OCI-LY7 (cell line): ENCODE results near the gene RUFY3. TPM values are rescaled to one million over a fixed set of nuclear protein-coding genes. Genes with fewer than 3 reads are reported as not detected.

Experiments
- BruUV-seq: library from RNA; stranded (reverse); fragments of 400-500 nt; replicated peaks from 2 replicates; lab custom pipeline; 2021; lab: Mats Ljungman, UMichigan
- CTCF ChIA-PET: fragments of 300-600 bp; sonication (Branson Sonifier 250); formaldehyde crosslinking; loops from one replicate; lab custom pipeline; 2022; ENCODE audit warnings: antibody characterized with exemption; ENCODE audit not compliant: unreplicated experiment; lab: Charles Lee
- POLR2A ChIA-PET: fragments of 300-600 bp; sonication (Branson Sonifier 250); formaldehyde crosslinking; loops from one replicate; lab custom pipeline; 2022; ENCODE audit warnings: antibody characterized with exemption; lab: Charles Lee
- DNase-seq: peaks from one replicate; pipeline ENCODE4 v3.0.0-alpha.2; 2015; ENCODE audit warnings: low spot score
- H2AFZ ChIP-seq: fragments of 200-600 bp; sonication (generic), shearing (Covaris generic); 2 replicates; pipeline ENCODE4 v1.6.1; 2014; ENCODE audit warnings: mild to moderate bottlenecking, antibody characterized with exemption, low read length, moderate library complexity
- H3K27ac ChIP-seq: fragments of 200-600 bp; sonication (generic); 2 replicates; pipeline ENCODE4 v1.5.1; 2014; ENCODE audit warnings: mixed run types, low read depth, mild to moderate bottlenecking, moderate library complexity, low read length, inconsistent platforms; ENCODE audit not compliant: poor library complexity, severe bottlenecking
- H3K36me3 ChIP-seq: fragments of 200-600 bp; sonication (generic); 2 replicates; pipeline ENCODE4 v1.6.1; 2014; ENCODE audit warnings: mild to moderate bottlenecking, antibody characterized with exemption, low read length, moderate library complexity, mixed read lengths; ENCODE audit not compliant: insufficient read depth
- H3K4me1 ChIP-seq: fragments of 200-600 bp; sonication (generic); 2 replicates; pipeline ENCODE4 v1.5.1; 2014; ENCODE audit warnings: mild to moderate bottlenecking, low read length; ENCODE audit not compliant: insufficient read depth, poor library complexity, severe bottlenecking
- H3K4me2 ChIP-seq: fragments of 200-600 bp; sonication (generic); 2 replicates; pipeline ENCODE4 v1.6.1; 2014; ENCODE audit warnings: mild to moderate bottlenecking, low read length
- H3K4me3 ChIP-seq: fragments of 200-600 bp; sonication (generic); 2 replicates; pipeline ENCODE4 v1.5.1; 2014; ENCODE audit warnings: mild to moderate bottlenecking, low read depth, low read length; ENCODE audit not compliant: poor library complexity, severe bottlenecking
- H3K79me2 ChIP-seq: fragments of 200-600 bp; sonication (generic); 2 replicates; pipeline ENCODE4 v1.6.1; 2016; ENCODE audit warnings: low read depth, mild to moderate bottlenecking, low read length, moderate library complexity, mixed read lengths; ENCODE audit not compliant: insufficient read depth
- H3K9me2 ChIP-seq: fragments of 200-600 bp; sonication (generic); 2 replicates; pipeline ENCODE4 v1.6.1; 2016; ENCODE audit warnings: mild to moderate bottlenecking, low read length, mixed read lengths; ENCODE audit not compliant: insufficient read depth
- H3K9me3 ChIP-seq: fragments of 200-600 bp; sonication (generic); 2 replicates; pipeline ENCODE4 v1.6.1; 2014; ENCODE audit warnings: mild to moderate bottlenecking, mixed run types, low read length, mixed read lengths
- H4K20me1 ChIP-seq: fragments of 200-600 bp; sonication (generic); 2 replicates; pipeline ENCODE4 v1.6.1; 2014; ENCODE audit warnings: mild to moderate bottlenecking, antibody characterized with exemption, low read length, moderate library complexity, mixed read lengths; ENCODE audit not compliant: insufficient read depth
- EZH2phosphoT487 ChIP-seq: fragments of 200-600 bp; sonication (generic); IDR thresholded peaks from 2 replicates; pipeline ENCODE4 v1.6.1; 2018; ENCODE audit warnings: low read depth, borderline replicate concordance, mild to moderate bottlenecking, mixed run types, antibody characterized with exemption, low read length, moderate library complexity, mixed read lengths
- intact Hi-C: fragments of 100-400 bp; cut with micrococcal nuclease; formaldehyde crosslinking; loops from one replicate; pipeline ENCODE4 v1.10.0; 2022; ENCODE audit not compliant: unreplicated experiment
- total RNA-seq, 2 experiments: library from RNA; depleted of rRNA in 1 of 2; stranded (reverse); fragments of >200 nt in 1 of 2; shearing (Covaris generic) in 1 of 2; gene quantifications; 2 replicates each; pipeline ENCODE4 v1.2.3, GENCODE V29; 2014 to 2022
- TF ChIP-seq, protein P1 (sequence below): fragments of 200-600 bp; sonication (generic); conservative IDR thresholded peaks from 2 replicates; pipeline ENCODE4 v1.5.1; 2014; ENCODE audit warnings: mild to moderate bottlenecking, antibody characterized with exemption, low read length, moderate library complexity, mixed read lengths

RUFY3 gene
- total RNA-seq, 2 experiments from 2014 or later = 36.4 to 52.2 TPM

- H3K27ac ChIP-seq = peak overlapping the region; percentile 91
- DNase-seq = no peak
- peaks cover 26% of the 10 kb centered on the region for H3K9me3 ChIP-seq
- BruUV-seq = no TSS peak
- peak overlapping the region; percentile 74 for H3K4me2 ChIP-seq
- TF ChIP-seq, protein P1, sequence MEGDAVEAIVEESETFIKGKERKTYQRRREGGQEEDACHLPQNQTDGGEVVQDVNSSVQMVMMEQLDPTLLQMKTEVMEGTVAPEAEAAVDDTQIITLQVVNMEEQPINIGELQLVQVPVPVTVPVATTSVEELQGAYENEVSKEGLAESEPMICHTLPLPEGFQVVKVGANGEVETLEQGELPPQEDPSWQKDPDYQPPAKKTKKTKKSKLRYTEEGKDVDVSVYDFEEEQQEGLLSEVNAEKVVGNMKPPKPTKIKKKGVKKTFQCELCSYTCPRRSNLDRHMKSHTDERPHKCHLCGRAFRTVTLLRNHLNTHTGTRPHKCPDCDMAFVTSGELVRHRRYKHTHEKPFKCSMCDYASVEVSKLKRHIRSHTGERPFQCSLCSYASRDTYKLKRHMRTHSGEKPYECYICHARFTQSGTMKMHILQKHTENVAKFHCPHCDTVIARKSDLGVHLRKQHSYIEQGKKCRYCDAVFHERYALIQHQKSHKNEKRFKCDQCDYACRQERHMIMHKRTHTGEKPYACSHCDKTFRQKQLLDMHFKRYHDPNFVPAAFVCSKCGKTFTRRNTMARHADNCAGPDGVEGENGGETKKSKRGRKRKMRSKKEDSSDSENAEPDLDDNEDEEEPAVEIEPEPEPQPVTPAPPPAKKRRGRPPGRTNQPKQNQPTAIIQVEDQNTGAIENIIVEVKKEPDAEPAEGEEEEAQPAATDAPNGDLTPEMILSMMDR = no peak
- no peak for TF ChIP-seq EZH2phosphoT487
- peaks cover 70% of the 10 kb centered on the region for H3K4me1 ChIP-seq
- CTCF ChIA-PET = interaction anchor here (1.2 to 1.9 kb wide), 2 partner anchors 19 to 49 kb away, joined by 4 read pairs; no protein-coding TSS in a partner anchor
- peaks cover 13% of the 10 kb centered on the region; the same call in 1 of the 2 replicates for H3K36me3 ChIP-seq
- peaks cover 15% of the 10 kb centered on the region; the same call in 1 of the 2 replicates for H3K79me2 ChIP-seq
- peak overlapping the region; percentile 60 for H3K4me3 ChIP-seq
- no peaks in the 10 kb centered on the region for H4K20me1 ChIP-seq
- POLR2A ChIA-PET = interaction anchor here (0.5 to 3.7 kb wide), 11 partner anchors 10 to 109 kb away, joined by 3 to 37 read pairs (median 4); no protein-coding TSS in a partner anchor
- H2AFZ ChIP-seq = no peak overlapping the region
- H3K9me2 ChIP-seq = no peaks in the 10 kb centered on the region
- intact Hi-C loops = loop anchor here (2.0 to 5.0 kb wide), 7 partner anchors 17 to 244 kb away; partner anchors contain the start of genes GRSF1 and MOB1B
These were observed 31.9 kb downstream of the RUFY3 start for GRCh38 chr4:70753630-70754029.

DNA sequence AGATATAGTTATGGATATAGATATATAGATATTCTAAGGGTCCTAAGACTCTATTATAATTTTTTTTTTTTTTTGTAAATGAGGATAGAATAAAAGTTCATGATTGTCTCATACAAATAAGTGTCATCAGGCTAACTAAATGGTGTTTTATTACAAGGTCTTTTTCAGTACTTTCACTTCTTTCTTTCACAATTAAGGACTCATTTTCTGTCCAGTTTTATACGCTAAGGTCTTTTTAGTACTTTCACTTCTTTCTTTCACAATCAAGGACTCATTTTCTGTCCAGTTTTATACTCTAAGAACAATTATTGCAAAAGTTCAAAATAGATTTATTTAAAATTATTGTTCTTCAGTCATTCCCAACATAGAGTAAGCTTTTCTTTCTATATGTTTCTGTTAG, 32.7 kb downstream of the RUFY3 start:
- peak overlapping the region; percentile 60 for H3K4me3 ChIP-seq
- H3K9me3 ChIP-seq = peaks cover 26% of the 10 kb centered on the region
- peaks cover 74% of the 10 kb centered on the region for H3K4me1 ChIP-seq
- peak; percentile 70 for DNase-seq
- no peaks in the 10 kb centered on the region for H3K9me2 ChIP-seq
- intact Hi-C loops = loop anchor here (2.0 to 5.0 kb wide), 7 partner anchors 18 to 243 kb away; partner anchors contain the start of genes GRSF1 and MOB1B
- peaks cover 13% of the 10 kb centered on the region; the same call in 1 of the 2 replicates for H3K36me3 ChIP-seq
- TF ChIP-seq, protein P1 = no peak
- TF ChIP-seq EZH2phosphoT487 = no peak
- CTCF ChIA-PET = interaction anchor here (1.9 kb wide), 1 partner anchor 50 kb away, joined by 4 read pairs; no protein-coding TSS in a partner anchor
- H4K20me1 ChIP-seq = no peaks in the 10 kb centered on the region
- POLR2A ChIA-PET = interaction anchor here (0.5 to 3.7 kb wide), 18 partner anchors 9 to 242 kb away, joined by 3 to 37 read pairs (median 4); partner anchors contain the start of gene DCK
- BruUV-seq = no TSS peak
- H2AFZ ChIP-seq = no peak overlapping the region
- peak overlapping the region; percentile 91 for H3K27ac ChIP-seq
- H3K79me2 ChIP-seq = peaks cover 15% of the 10 kb centered on the region; the same call in 1 of the 2 replicates
- H3K4me2 ChIP-seq = peak overlapping the region; percentile 74
